Endothelial cell of umbilical vein (primary cell): ENCODE measurements around the gene COMMD7. TPM values are rescaled to one million over a fixed set of nuclear protein-coding genes. Genes with fewer than 3 reads are reported as not detected.

Source experiments
- BruUV-seq: library from RNA; stranded (reverse); fragments of 400-500 nt; replicated peaks from 2 replicates; lab custom pipeline; 2021; lab: Mats Ljungman, UMichigan
- CTCF ChIA-PET: fragments of 300-600, 350-600 bp; sonication (Branson Sonifier 250); formaldehyde crosslinking; loops from one replicate; lab custom pipeline; 2021; ENCODE audit warnings: antibody characterized with exemption, inconsistent platforms; lab: Charles Lee
- POLR2A ChIA-PET: fragments of 300-600, 350-600 bp; sonication (Branson Sonifier 250); formaldehyde crosslinking; loops from one replicate; lab custom pipeline; 2021; ENCODE audit warnings: antibody characterized with exemption, inconsistent platforms; lab: Charles Lee
- DNase-seq: peaks from one replicate; pipeline ENCODE4 v3.0.0-alpha.2; 2011; ENCODE audit warnings: low read depth, low spot score
- FAIRE-seq: peaks from 2 replicates; lab custom pipeline; 2011; peaks lifted over from hg19 to GRCh38; lab: Jason Lieb, UNC
- H2AFZ ChIP-seq: 2 replicates; pipeline ENCODE4 v1.6.0; 2012; ENCODE audit warnings: low read depth, low read length, control low read depth, inconsistent platforms
- H3K27ac ChIP-seq: 2 replicates; pipeline ENCODE4 v1.5.1; 2011; ENCODE audit warnings: low read depth, mild to moderate bottlenecking, control low read depth, low read length, moderate library complexity; ENCODE audit not compliant: insufficient read depth
- H3K27me3 ChIP-seq, 2 experiments: 2 replicates each; pipeline versions ENCODE4 v1.6.0 to v1.6.1; 2011; ENCODE audit warnings: low read length in 2 of 2, mixed read lengths in 1 of 2; ENCODE audit not compliant: control insufficient read depth in 2 of 2, insufficient read depth in 2 of 2
- H3K36me3 ChIP-seq, 2 experiments: 2 replicates in 1 of 2; 3 replicates in 1 of 2; pipeline ENCODE4 v1.5.1; 2011; ENCODE audit warnings: low read length in 2 of 2, mild to moderate bottlenecking in 1 of 2, moderate library complexity in 1 of 2; ENCODE audit not compliant: control insufficient read depth in 2 of 2, insufficient read depth in 2 of 2; ENCODE audit errors: extremely low read depth in 1 of 2
- H3K4me1 ChIP-seq: 3 replicates; pipeline ENCODE4 v1.5.1; 2011; ENCODE audit warnings: mild to moderate bottlenecking, low read length; ENCODE audit not compliant: control insufficient read depth, insufficient read depth; ENCODE audit errors: extremely low read depth
- H3K4me2 ChIP-seq: 2 replicates; pipeline ENCODE4 v1.6.1; 2011; ENCODE audit warnings: low read length, control low read depth, mixed read lengths; ENCODE audit not compliant: insufficient read depth
- H3K4me3 ChIP-seq, 3 experiments: fragments of 200-600 bp in 1 of 3; sonication (generic), shearing (Covaris generic) in 1 of 3; replicated peaks in 1 of 3; 2 replicates each; pipeline ENCODE4 v1.5.1; 2011 to 2016; ENCODE audit warnings: control low read depth in 3 of 3, low read length in 3 of 3, mild to moderate bottlenecking in 2 of 3, inconsistent platforms in 1 of 3, low read depth in 1 of 3, moderate library complexity in 1 of 3; ENCODE audit not compliant: insufficient read depth in 1 of 3
- H3K79me2 ChIP-seq: 2 replicates; pipeline ENCODE4 v1.6.0; 2012; ENCODE audit warnings: low read length, inconsistent platforms; ENCODE audit not compliant: control insufficient read depth, insufficient read depth
- H3K9ac ChIP-seq: replicated peaks from 2 replicates; pipeline ENCODE3; 2011; ENCODE audit warnings: low read length, control low read depth; ENCODE audit not compliant: insufficient read depth; ENCODE audit errors: extremely low read depth
- H3K9me1 ChIP-seq: replicated peaks from 3 replicates; pipeline ENCODE4 v1.6.0; 2011; ENCODE audit warnings: mild to moderate bottlenecking, low read length; ENCODE audit not compliant: control insufficient read depth, insufficient read depth; ENCODE audit errors: extremely low read depth
- H3K9me3 ChIP-seq: replicated peaks from 2 replicates; pipeline ENCODE4 v1.5.1; 2012; ENCODE audit warnings: low read length, inconsistent platforms; ENCODE audit not compliant: control insufficient read depth, insufficient read depth
- H4K20me1 ChIP-seq: replicated peaks from 2 replicates; pipeline ENCODE3; 2011; ENCODE audit warnings: mild to moderate bottlenecking, low read length; ENCODE audit not compliant: control insufficient read depth, insufficient read depth; ENCODE audit errors: extremely low read depth
- CTCF ChIP-seq, 2 donors: IDR thresholded peaks; 1 replicate in 1 of 2; 2 replicates in 1 of 2; pipeline ENCODE4 v1.5.1; 2011; ENCODE audit warnings: low read length in 2 of 2, mild to moderate bottlenecking in 2 of 2, moderate library complexity in 2 of 2, control low read depth in 1 of 2, inconsistent platforms in 1 of 2, low read depth in 1 of 2; ENCODE audit not compliant: insufficient read depth in 1 of 2; ENCODE audit errors: extremely low read depth in 1 of 2
- EZH2 ChIP-seq: IDR thresholded peaks from 2 replicates; pipeline ENCODE4 v1.6.1; 2012; ENCODE audit warnings: borderline replicate concordance, low read depth, mild to moderate bottlenecking, moderate library complexity, low read length, inconsistent platforms; ENCODE audit not compliant: severe bottlenecking
- GATA2 ChIP-seq: IDR thresholded peaks from 2 replicates; pipeline ENCODE4 v1.7.0; 2011; ENCODE audit warnings: low read depth, mild to moderate bottlenecking, moderate library complexity, mixed read lengths, low read length; ENCODE audit not compliant: insufficient read length, insufficient read depth
- MYC ChIP-seq: IDR thresholded peaks from one replicate; pipeline ENCODE4 v1.6.1; 2011; ENCODE audit warnings: mild to moderate bottlenecking, low read depth, low read length
- POLR2AphosphoS5 ChIP-seq: IDR thresholded peaks from 2 replicates; pipeline ENCODE4 v1.6.1; 2012; ENCODE audit warnings: low read depth, mild to moderate bottlenecking, control low read depth, low read length, moderate library complexity; ENCODE audit not compliant: insufficient read depth
- dilution Hi-C: fragments of 300-500 bp; cut with MboI; formaldehyde crosslinking; loops from one replicate; pipeline ENCODE4 v1.15.0; 2019; ENCODE audit warnings: low sequenced_read_pairs; ENCODE audit not compliant: extremely low pct_ligation_motif_present
- intact Hi-C: fragments of 100-400 bp; cut with micrococcal nuclease; formaldehyde crosslinking; loops from one replicate; pipeline ENCODE4 v1.10.0; 2022
- polyA plus RNA-seq, 4 experiments: library from polyadenylated mRNA; depleted of rRNA in 3 of 4; stranded (reverse) in 3 of 4; unstranded in 1 of 4; fragments of >200 nt; gene quantifications; 2 replicates each; pipeline versions ENCODE4 v1.2.1 to v1.2.3, GENCODE V29; 2011 to 2012; ENCODE audit warnings: missing spikeins in 1 of 4
- total RNA-seq: library from RNA; stranded (reverse); gene quantifications from 2 replicates; pipeline ENCODE4 v1.2.3, GENCODE V29; 2021

COMMD7 gene
- total and polyA plus RNA-seq, 2 donors (not counting 3 experiments of a cell fraction or from before 2014, with no cell fraction given) = 58.8 to 72.9 TPM

- BruUV-seq = no TSS peak
- H3K9ac ChIP-seq = no peak overlapping the region
- no peaks in the 10 kb centered on the region for H3K79me2 ChIP-seq
- H3K4me1 ChIP-seq = no peaks in the 10 kb centered on the region
- H3K4me2 ChIP-seq = no peak overlapping the region
- no peak for DNase-seq
- ChIA-PET POLR2A (no interaction called here), CTCF (interaction anchor here (0.7 to 7.7 kb wide), 5 partner anchors 10 to 103 kb away, joined by 3 to 636 read pairs (median 13); partner anchors contain the start of gene C20orf203)
- no peak overlapping the region for H2AFZ ChIP-seq
- no peaks in the 10 kb centered on the region for H3K36me3 ChIP-seq
- no peak overlapping the region for H3K4me3 ChIP-seq
- H3K27me3 ChIP-seq = no peaks in the 10 kb centered on the region
- no peaks in the 10 kb centered on the region for H4K20me1 ChIP-seq
- H3K27ac ChIP-seq = no peak overlapping the region
- no peaks in the 10 kb centered on the region for H3K9me3 ChIP-seq
- H3K9me1 ChIP-seq = no peaks in the 10 kb centered on the region
- dilution Hi-C loops = no loop called here
- intact Hi-C loops = loop anchor here (5.0 kb wide), 1 partner anchor 257 kb away; no protein-coding TSS in a partner anchor
- no peak for FAIRE-seq
- TF ChIP-seq MYC = no peak
- TF ChIP-seq EZH2 = no peak
Measured at GRCh38 chr20:32779500-32780211, 36.4 kb upstream of the COMMD7 start.

- H3K36me3 ChIP-seq = no peaks in the 10 kb centered on the region
- H4K20me1 ChIP-seq = no peaks in the 10 kb centered on the region
- H3K9me1 ChIP-seq = no peaks in the 10 kb centered on the region
- no peak overlapping the region for H2AFZ ChIP-seq
- ChIA-PET POLR2A (interaction anchor here (1.2 kb wide), 1 partner anchor 104 kb away, joined by 13 read pairs; the partner anchor contains the start of gene C20orf203), CTCF (interaction anchor here (0.7 to 7.7 kb wide), 42 partner anchors 7 to 954 kb away, joined by 3 to 636 read pairs (median 6); partner anchors contain the start of genes C20orf203, COMMD7, DNMT3B and MAPRE1)
- dilution Hi-C loops (no loop called here), intact Hi-C loops (loop anchor here (5.0 kb wide), 1 partner anchor 255 kb away; no protein-coding TSS in a partner anchor)
- DNase-seq (no peak), FAIRE-seq (no peak)
- BruUV-seq = no TSS peak
- H3K79me2 ChIP-seq = no peaks in the 10 kb centered on the region
- H3K9me3 ChIP-seq = no peaks in the 10 kb centered on the region
- TF ChIP-seq EZH2 (no peak), GATA2 (no peak), POLR2AphosphoS5 (no peak), MYC (no peak), CTCF (IDR thresholded peaks at IDR 0.05; ENCODE audit: extremely low read depth in 1 of 2, insufficient read depth in 1 of 2, low read depth in 1 of 2, low read length in 2 of 2) (no peak)
- H3K27me3 ChIP-seq = no peaks in the 10 kb centered on the region
- no peaks in the 10 kb centered on the region for H3K4me1 ChIP-seq
- H3K4me2 ChIP-seq = no peak overlapping the region
- no peak overlapping the region for H3K9ac ChIP-seq
- no peak overlapping the region for H3K27ac ChIP-seq
- H3K4me3 ChIP-seq = no peak overlapping the region
Measured at GRCh38 chr20:32777177-32777956, 34.1 kb upstream of the COMMD7 start.
